Measurements from ENCODE around the gene FPGT.

The FPGT gene

GRCh38 chr1:74205266-74205665, 7.2 kb downstream of the FPGT start:
- H3K36me3 ChIP-seq (ENCODE audit: control insufficient read depth, insufficient read depth, low read length), result no peaks in the 10 kb centered on the region

GRCh38 chr1:74215229-74215628, 17.2 kb downstream of the FPGT start:
- no peak for TF ChIP-seq CTCF (IDR thresholded peaks at IDR 0.05)
- no peaks in the 10 kb centered on the region for H3K36me3 ChIP-seq (ENCODE audit: control insufficient read depth, insufficient read depth, low read length)
- H3K27me3 ChIP-seq (ENCODE audit: control insufficient read depth, insufficient read depth, low read length), result no peaks in the 10 kb centered on the region
- no peak overlapping the region for H2AFZ ChIP-seq
- H3K79me2 ChIP-seq, result no peaks in the 10 kb centered on the region
- no peak overlapping the region for H3K4me3 ChIP-seq (ENCODE audit: low read depth, low read length)
- H3K27ac ChIP-seq, result no peak overlapping the region
- H3K9ac ChIP-seq, result no peak overlapping the region
- H3K4me2 ChIP-seq (ENCODE audit: low read length), result no peak overlapping the region
- no peaks in the 10 kb centered on the region for H3K9me3 ChIP-seq (ENCODE audit: control insufficient read depth, low read length)
- no peaks in the 10 kb centered on the region for H3K4me1 ChIP-seq

More at GRCh38 chr1:74205266-74205665, 7.2 kb downstream of the FPGT start:
- no peak overlapping the region for H3K27ac ChIP-seq
- no peaks in the 10 kb centered on the region for H3K9me3 ChIP-seq (ENCODE audit: control insufficient read depth, low read length)
- H3K79me2 ChIP-seq, result no peaks in the 10 kb centered on the region
- no peak overlapping the region for H2AFZ ChIP-seq
- no peak for TF ChIP-seq CTCF (IDR thresholded peaks at IDR 0.05)
- no peak overlapping the region for H3K9ac ChIP-seq
- no peaks in the 10 kb centered on the region for H3K27me3 ChIP-seq (ENCODE audit: control insufficient read depth, insufficient read depth, low read length)
- no peaks in the 10 kb centered on the region for H3K4me1 ChIP-seq
- no peak overlapping the region for H3K4me2 ChIP-seq (ENCODE audit: low read length)
- H3K4me3 ChIP-seq (ENCODE audit: low read depth, low read length), result no peak overlapping the region

- no peak overlapping the region for H3K27ac ChIP-seq
- no peak for TF ChIP-seq CTCF (IDR thresholded peaks at IDR 0.05)
These were observed 24.7 kb downstream of the FPGT start for GRCh38 chr1:74222701-74223100.

GRCh38 chr1:74223453-74223852, 25.4 kb downstream of the FPGT start:
- H2AFZ ChIP-seq, result no peak overlapping the region
- no peak overlapping the region for H3K4me3 ChIP-seq (ENCODE audit: low read depth, low read length)
- H3K27ac ChIP-seq, result no peak overlapping the region

More at GRCh38 chr1:74222701-74223100, 24.7 kb downstream of the FPGT start:
- Histone ChIP-seq H3K36me3 (ENCODE audit: control insufficient read depth, insufficient read depth, low read length) (no peaks in the 10 kb centered on the region), H3K27me3 (ENCODE audit: control insufficient read depth, insufficient read depth, low read length) (no peaks in the 10 kb centered on the region), H3K9me3 (ENCODE audit: control insufficient read depth, low read length) (no peaks in the 10 kb centered on the region), H3K79me2 (no peaks in the 10 kb centered on the region), H3K4me2 (ENCODE audit: low read length) (no peak overlapping the region), H3K4me3 (ENCODE audit: low read depth, low read length) (no peak overlapping the region), H2AFZ (no peak overlapping the region), H3K4me1 (no peaks in the 10 kb centered on the region), H3K9ac (no peak overlapping the region)

More at GRCh38 chr1:74223453-74223852, 25.4 kb downstream of the FPGT start:
- no peak for TF ChIP-seq CTCF (IDR thresholded peaks at IDR 0.05)
- Histone ChIP-seq H3K27me3 (ENCODE audit: control insufficient read depth, insufficient read depth, low read length) (no peaks in the 10 kb centered on the region), H3K79me2 (no peaks in the 10 kb centered on the region), H3K4me2 (ENCODE audit: low read length) (no peak overlapping the region), H3K9me3 (ENCODE audit: control insufficient read depth, low read length) (no peaks in the 10 kb centered on the region), H3K9ac (no peak overlapping the region), H3K4me1 (no peaks in the 10 kb centered on the region), H3K36me3 (ENCODE audit: control insufficient read depth, insufficient read depth, low read length) (no peaks in the 10 kb centered on the region)

Measured in parathyroid adenoma (tissue), 2 donors.